ENCODE measurements around the gene FMOD.

The FMOD gene

DNA sequence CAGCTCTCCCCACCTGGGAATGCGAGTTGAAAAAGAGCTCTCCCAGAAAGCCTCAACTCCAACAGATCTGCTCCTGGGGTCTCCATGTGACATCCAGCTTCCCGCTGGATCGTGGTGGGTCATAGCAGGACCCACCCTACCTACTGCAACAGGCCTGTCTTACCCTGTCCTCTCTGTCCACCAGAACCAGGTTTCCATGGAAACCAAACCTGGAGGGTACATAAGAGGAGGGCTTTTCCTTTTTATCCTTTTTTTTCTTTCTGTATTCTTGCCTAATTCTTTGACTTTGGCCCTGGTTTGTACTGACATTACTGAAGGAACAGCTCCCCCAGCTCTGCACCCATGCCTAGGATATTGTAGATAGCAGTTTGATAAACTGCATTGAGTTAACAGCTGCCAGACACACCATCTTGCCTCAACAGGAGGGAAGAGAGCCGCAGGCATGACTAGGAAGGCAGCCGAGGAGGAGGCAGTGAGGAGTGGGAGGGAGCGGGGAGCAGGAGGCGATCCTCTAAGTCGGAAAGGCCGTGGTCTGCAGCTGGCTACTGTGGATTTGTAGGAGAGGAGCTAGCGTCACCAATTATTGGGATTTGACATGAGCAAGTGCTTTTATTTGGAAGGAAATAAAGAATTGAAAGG is 9.7 kb upstream of the FMOD start:
- no peak for DNase-seq

GRCh38 chr1:203359010-203359571 is 8.2 kb upstream of the FMOD start:
- no peak for DNase-seq

GRCh38 chr1:203354246-203354645 is 3.3 kb upstream of the FMOD start:
- DNase-seq: peak in 1 of 2 experiments; percentile 1

DNA sequence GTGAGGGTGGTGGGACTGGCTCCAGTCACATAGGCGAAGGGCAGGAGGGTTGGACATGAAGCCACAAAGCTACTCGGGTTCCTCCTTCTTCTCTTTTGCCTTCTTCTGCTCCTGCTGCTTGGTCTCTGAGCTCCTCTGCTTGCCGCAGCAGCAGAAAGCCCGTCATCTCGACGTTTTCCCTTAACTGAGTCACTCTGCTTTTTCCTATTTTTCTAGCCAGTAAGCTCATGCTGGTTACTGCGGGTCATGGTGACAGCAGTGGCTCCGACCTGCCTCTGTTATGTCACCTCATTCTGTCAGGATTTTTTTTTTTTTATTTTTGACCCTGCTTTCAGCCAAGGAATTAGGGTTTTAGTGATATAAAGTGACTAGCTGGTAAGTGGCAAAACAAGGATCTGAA is 2.6 kb upstream of the FMOD start:
- no peak for DNase-seq

DNA sequence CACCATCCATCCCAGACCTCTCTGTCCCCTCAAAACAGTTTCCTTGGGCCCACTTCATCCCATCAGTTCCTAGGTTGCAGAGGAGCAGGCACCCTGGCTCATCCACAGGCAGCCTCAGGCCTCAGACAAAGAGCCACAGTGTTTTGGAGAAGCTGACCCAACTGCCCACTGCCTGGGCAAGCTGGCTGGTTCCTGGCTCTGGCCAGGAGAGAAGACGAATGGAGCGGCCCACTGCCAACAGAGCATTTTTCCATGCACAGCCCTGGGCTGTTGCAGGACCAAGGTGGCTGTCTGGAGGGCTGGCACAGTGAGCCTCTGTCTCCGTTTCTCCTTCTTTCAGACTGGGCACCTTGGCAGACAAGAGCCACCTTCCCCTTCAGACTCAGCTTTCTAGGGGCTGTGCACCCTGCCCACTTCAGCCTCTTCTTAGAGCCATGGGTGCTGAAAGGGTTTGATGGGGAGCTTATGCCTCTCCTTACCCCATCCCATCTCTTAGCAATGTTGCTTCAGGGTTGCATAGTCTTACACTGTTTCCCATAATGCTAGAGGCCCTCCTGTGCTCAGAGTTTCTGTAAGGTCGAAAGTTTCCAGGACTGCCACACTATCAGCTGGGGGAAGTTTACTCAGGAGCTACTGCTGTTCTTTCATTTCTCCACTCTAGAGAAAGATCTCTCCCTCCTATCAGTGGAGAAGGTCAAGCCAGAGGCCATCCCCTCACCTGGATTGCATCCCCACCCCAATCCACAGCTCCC is 973 bp downstream of the FMOD start:
- no peak for DNase-seq

DNA sequence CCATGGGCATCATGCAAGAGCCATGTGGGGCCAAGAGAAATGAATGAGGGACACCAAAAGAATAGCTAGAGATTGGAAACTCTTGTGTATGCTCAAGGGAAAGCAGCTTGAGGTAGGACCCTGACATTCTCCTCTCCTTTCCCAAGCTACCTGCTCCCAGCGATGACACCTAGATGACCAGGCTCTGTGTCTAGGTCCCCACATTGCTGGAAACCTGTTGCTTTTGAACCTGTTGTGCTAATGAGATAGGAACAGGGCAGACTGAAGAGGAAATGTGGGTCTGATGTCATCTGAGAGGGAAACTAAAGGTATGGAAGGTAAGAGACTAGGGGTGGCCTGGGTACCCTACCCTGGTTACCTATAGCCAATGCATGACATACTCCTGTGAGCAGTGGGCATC is 1.8 kb downstream of the FMOD start:
- no peak for DNase-seq

DNA sequence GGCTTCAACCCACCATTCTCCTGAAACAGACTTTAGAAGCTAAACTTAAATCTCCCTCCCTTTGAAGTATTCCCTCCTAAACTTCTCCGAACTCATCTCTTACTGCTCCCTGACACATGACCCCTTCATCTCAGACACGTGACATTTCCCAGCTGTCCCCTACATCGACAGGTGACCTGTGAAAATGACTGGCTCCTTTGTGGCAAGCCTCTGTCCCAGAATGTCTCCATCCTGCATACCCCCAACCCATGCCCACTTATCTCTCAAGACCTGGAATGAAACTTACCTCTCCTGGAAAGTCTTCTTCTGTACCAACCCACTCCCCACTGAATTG is 4.2 kb downstream of the FMOD start:
- DNase-seq: no peak

GRCh38 chr1:203346060-203346768 is 4.7 kb downstream of the FMOD start:
- DNase-seq: no peak

GRCh38 chr1:203343956-203344754 is 6.8 kb downstream of the FMOD start:
- DNase-seq: no peak

- peak in 1 of 2 experiments; percentile 17 for DNase-seq
Measured at GRCh38 chr1:203342192-203342940, 8.6 kb downstream of the FMOD start.

GRCh38 chr1:203340112-203340790 is 10.7 kb downstream of the FMOD start:
- DNase-seq: peak in 1 of 2 experiments; percentile 52

DNA sequence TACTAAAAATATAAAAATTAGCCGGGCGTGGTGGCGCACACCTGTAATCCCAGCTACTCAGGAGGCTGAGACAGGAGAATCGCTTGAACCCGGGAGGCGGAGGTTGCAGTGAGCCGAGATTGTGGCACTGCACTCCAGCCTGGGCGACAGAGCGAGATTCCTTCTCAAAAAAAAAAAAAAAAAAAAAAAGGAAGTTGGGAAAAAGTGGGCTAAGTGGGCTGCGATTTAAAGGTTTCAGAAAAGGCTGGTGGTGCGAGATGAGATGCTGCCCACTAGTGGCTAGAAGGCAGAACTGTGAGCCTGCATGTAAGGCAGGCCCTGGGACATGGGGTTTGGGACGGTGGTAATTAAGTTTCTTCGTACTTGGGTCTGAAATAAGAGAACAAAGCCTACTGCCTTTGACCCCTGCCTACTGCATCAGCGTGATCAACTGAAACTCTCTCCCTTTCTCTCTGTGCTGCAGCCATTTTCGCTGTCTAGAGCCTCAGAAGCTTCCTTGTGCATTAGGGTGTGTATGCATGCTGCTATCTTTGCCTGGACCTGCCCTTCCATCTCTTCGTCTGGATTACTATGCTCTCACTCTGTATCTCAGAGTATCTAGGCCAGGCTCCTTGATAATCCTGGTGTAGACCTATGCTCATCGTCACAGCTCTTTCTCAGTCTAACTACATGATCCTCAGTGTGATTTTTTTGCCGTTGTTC is 12.4 kb downstream of the FMOD start:
- DNase-seq: peak in 1 of 2 experiments; percentile 38

GRCh38 chr1:203336097-203336496 is 14.8 kb downstream of the FMOD start:
- DNase-seq: no peak

GRCh38 chr1:203335503-203335902 is 15.4 kb downstream of the FMOD start:
- no peak for DNase-seq

DNA sequence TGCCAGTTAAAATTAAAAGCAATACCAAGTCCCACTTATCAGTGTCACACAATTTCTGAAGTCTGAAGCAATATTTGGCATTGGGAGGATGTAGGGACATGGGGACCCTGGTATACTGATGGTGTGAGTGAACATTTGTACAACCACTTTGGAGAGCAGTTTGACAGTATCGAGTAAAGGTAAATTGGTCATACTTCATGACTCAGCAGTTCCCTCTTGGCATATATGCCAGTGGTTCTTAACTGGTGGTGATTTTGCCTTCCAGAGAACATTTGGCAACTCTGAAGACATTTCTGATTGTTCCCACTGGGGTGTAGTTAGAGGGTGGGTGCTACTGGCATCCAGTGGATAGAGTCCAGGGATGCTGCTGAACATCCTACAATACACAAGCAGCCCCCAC is 19.7 kb downstream of the FMOD start:
- no peak for DNase-seq

DNA sequence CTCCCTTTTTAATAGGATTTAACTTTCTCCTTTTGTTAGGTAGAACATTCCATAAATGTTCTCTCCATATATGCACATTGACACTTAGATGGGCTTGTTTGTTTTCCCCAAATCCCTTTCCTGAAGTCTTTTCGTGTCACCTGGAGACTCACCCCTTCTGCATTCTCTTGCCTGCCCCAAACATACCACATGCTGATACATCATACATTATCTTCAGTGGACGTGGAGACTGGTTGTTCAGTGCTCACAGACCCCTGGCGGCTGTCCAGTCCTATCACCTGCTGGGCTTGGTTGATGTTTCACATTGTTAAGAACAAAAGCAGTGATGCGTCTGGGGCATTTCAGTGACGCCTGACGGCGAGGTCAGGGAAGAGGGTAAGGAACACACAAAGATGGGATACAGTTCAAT is 22.2 kb downstream of the FMOD start:
- DNase-seq: no peak

DNA sequence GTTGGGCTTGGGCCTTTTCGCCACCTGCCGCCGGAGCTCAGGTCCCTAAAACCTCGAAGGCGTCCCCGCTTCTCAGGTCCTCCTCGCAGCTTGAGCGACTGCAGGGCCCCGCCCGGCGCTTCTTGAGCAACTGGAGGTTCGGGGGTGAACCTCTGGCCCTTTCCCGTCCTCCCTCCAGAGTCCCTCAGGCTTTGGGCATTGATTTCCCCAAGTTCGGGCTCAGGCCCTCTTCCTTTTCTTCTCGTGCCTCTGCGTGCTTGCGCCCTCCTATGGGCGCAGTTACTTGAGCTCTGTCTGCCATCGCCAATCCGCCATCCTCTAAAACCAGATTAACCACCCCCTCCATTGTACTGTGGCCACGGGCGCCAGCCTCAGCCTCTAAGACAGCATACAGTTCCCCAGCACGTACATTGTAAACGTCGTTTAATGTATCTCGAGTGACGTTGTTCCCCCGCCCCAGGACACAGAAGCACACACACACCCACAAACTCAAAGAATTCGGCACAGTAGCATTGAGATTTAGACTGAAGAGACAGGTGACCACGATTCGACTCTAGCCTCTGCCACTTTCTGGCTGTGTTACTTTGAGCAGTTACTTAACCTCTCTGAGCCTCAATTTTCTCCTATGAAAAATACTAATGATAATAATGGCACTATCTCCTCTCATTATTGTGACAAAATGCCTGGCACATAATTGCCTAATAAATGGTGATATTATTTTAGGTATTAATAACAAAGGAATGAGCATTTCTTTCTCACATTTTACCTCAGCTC is 23.1 kb downstream of the FMOD start:
- peak in 1 of 2 experiments; percentile 37 for DNase-seq

- peak; percentile 24 to 75 for DNase-seq
Measured at GRCh38 chr1:203326830-203327683, 23.9 kb downstream of the FMOD start.
